Upper lobe of left lung (tissue), 6 donors: ENCODE measurements around the gene FRMPD1. TPM values are rescaled to one million over a fixed set of nuclear protein-coding genes. Genes with fewer than 3 reads are reported as not detected.
"Not testable (repeated sequence)": the region's sequence is repeated elsewhere in the genome, so short reads cannot be mapped to it uniquely, and the experiment has no call there.

Source experiments
- ATAC-seq, 2 donors: fragments of 200-7000 bp; cut with Tn5 transposase; one replicate each; pipeline ENCODE4 v1.9.1; 2022; ENCODE audit warnings: mild to moderate bottlenecking in 2 of 2, moderate library complexity in 2 of 2; ENCODE audit not compliant: low FRiP score in 2 of 2
- DNase-seq, 2 donors: peaks; one replicate each; pipeline ENCODE4 v3.0.0-alpha.2; 2019 to 2020
- H3K27ac ChIP-seq, 4 donors: fragments of 200-600 bp; sonication (generic); one replicate each; pipeline ENCODE4 v1.5.1; 2016 to 2019
- H3K27me3 ChIP-seq, 4 donors: fragments of 200-600 bp; sonication (generic); one replicate each; pipeline ENCODE4 v1.5.1; 2017 to 2019
- H3K36me3 ChIP-seq, 4 donors: fragments of 200-600 bp; sonication (generic); one replicate each; pipeline ENCODE4 v1.5.1; 2016 to 2019
- H3K4me1 ChIP-seq, 4 donors: fragments of 200-600 bp; sonication (generic); one replicate each; pipeline ENCODE4 v1.5.1; 2018 to 2019
- H3K4me3 ChIP-seq, 4 donors: fragments of 200-600 bp; sonication (generic); one replicate each; pipeline ENCODE4 v1.5.1; 2017 to 2019; ENCODE audit warnings: mild to moderate bottlenecking in 2 of 4, moderate library complexity in 1 of 4
- H3K9me3 ChIP-seq, 4 donors: fragments of 200-600 bp; sonication (generic); one replicate each; pipeline ENCODE4 v1.5.1; 2018 to 2019
- CTCF ChIP-seq, 6 experiments: fragments of 450-650 bp in 4 of 6; fragments of 200-600 bp in 2 of 6; sonication (generic) in 2 of 6; IDR thresholded peaks; one replicate each; pipeline ENCODE4 v1.5.1; 2016 to 2019; ENCODE audit warnings: antibody characterized with exemption in 6 of 6
- EP300 ChIP-seq, 4 donors: sonication (generic); formaldehyde crosslinking; IDR thresholded peaks; one replicate each; pipeline ENCODE4 v1.5.1; 2017; ENCODE audit warnings: antibody characterized with exemption in 4 of 4, control low read depth in 2 of 4
- POLR2A ChIP-seq, 4 donors: fragments of 450-650 bp; IDR thresholded peaks; one replicate each; pipeline ENCODE4 v1.5.1; 2016 to 2017; ENCODE audit warnings: antibody characterized with exemption in 4 of 4, mild to moderate bottlenecking in 2 of 4
- POLR2AphosphoS5 ChIP-seq, 2 donors: sonication (generic); formaldehyde crosslinking; IDR thresholded peaks; one replicate each; pipeline ENCODE4 v1.5.1; 2017; ENCODE audit warnings: antibody characterized with exemption in 2 of 2
- WGBS, 2 donors: methylation state at CpG; one replicate each; pipeline ENCODE4 v1.1.5; 2017 to 2018; 5-methylcytosine and 5-hydroxymethylcytosine counted together
- total RNA-seq, 6 donors: library from RNA; depleted of rRNA in 4 of 6; stranded (reverse); fragments of >200 nt in 4 of 6; gene quantifications; one replicate each; pipeline versions ENCODE4 v1.1.0 to v1.2.1, GENCODE V29; 2016 to 2021
- donor health status: DM: no; HTN: no; CAD: no; lungs with moderate emphysema.
- donor health status: DM: no; HTN: yes; CAD: no; lungs with severe emphysema.

The FRMPD1 gene
- total RNA-seq, 6 donors from 2014 or later: under 0.01 to 0.39 (median 0.17) TPM; not detected in 1

- Histone ChIP-seq H3K9me3 (no peaks in the 10 kb centered on the region), H3K36me3 (peaks cover 0 to 12% (median 4%) of the 10 kb centered on the region in 4 donors), H3K4me3 (no peak overlapping the region), H3K4me1 (peaks cover 0 to 8% (median 0%) of the 10 kb centered on the region in 4 donors), H3K27me3 (no peaks in the 10 kb centered on the region), H3K27ac (no peak overlapping the region)
- DNase-seq (no peak), ATAC-seq (no peak)
- no peak for TF ChIP-seq EP300 (IDR thresholded peaks at IDR 0.05)
- TF ChIP-seq POLR2A (IDR thresholded peaks at IDR 0.05): no peak
- TF ChIP-seq CTCF (IDR thresholded peaks at IDR 0.05): no peak
- no peak for TF ChIP-seq POLR2AphosphoS5 (IDR thresholded peaks at IDR 0.05)
- 40 to 77% methylated on average over 3 of the region's 3 CpGs for WGBS, 2 donors
These were observed 110.8 kb downstream of the FRMPD1 start for GRCh38 chr9:37761511-37761910.

DNA sequence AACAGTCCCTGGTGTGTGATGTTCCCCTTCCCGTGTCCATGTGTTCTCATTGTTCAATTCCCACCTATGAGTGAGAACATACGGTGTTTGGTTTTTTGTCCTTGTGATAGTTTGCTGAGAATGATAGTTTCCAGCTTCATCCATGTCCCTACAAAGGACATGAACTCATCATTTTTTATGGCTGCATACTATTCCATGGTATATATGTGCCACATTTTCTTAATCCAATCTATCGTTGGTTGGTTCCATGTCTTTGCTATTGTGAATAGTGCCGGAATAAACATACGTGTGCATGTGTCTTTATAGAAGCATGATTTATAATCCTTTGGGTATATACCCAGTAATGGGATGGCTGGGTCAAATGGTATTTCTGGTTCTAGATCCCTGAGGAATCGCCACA is 114.5 kb downstream of the FRMPD1 start:
- ATAC-seq, DNase-seq, H3K4me3 ChIP-seq, H3K9me3 ChIP-seq, H3K4me1 ChIP-seq, H3K27me3 ChIP-seq, H3K27ac ChIP-seq: not testable (repeated sequence)
- peaks cover 0 to 30% (median 4%) of the 10 kb centered on the region in 4 donors for H3K36me3 ChIP-seq
- 82 to 99% methylated on average over 6 of the region's 6 CpGs for WGBS, 2 donors

- Histone ChIP-seq H3K4me3 (no peak overlapping the region), H3K27me3 (no peaks in the 10 kb centered on the region), H3K4me1 (no peaks in the 10 kb centered on the region), H3K36me3 (peaks cover 4 to 60% (median 11%) of the 10 kb centered on the region in 4 donors), H3K9me3 (no peaks in the 10 kb centered on the region), H3K27ac (no peak overlapping the region)
- TF ChIP-seq CTCF (IDR thresholded peaks at IDR 0.05): no peak
- no peak for TF ChIP-seq POLR2A (IDR thresholded peaks at IDR 0.05)
- no peak for TF ChIP-seq POLR2AphosphoS5 (IDR thresholded peaks at IDR 0.05)
- TF ChIP-seq EP300 (IDR thresholded peaks at IDR 0.05): no peak
- ATAC-seq (no peak), DNase-seq (no peak)
- 67 to 84% methylated on average over 5 of the region's 5 CpGs for WGBS, 2 donors
These were observed 118.6 kb downstream of the FRMPD1 start for GRCh38 chr9:37769306-37769705.

GRCh38 chr9:37769995-37770394 is 119.2 kb downstream of the FRMPD1 start:
- Histone ChIP-seq H3K4me3 (no peak overlapping the region), H3K4me1 (no peaks in the 10 kb centered on the region), H3K27me3 (no peaks in the 10 kb centered on the region), H3K9me3 (no peaks in the 10 kb centered on the region), H3K36me3 (peaks cover 0 to 59% (median 11%) of the 10 kb centered on the region in 4 donors), H3K27ac (no peak overlapping the region)
- DNase-seq: no peak
- WGBS, 2 donors: 92 to 97% methylated on average over 3 of the region's 3 CpGs
- TF ChIP-seq EP300 (IDR thresholded peaks at IDR 0.05) (no peak), CTCF (IDR thresholded peaks at IDR 0.05) (no peak), POLR2A (IDR thresholded peaks at IDR 0.05) (no peak), POLR2AphosphoS5 (IDR thresholded peaks at IDR 0.05) (no peak)
- no peak for ATAC-seq

DNA sequence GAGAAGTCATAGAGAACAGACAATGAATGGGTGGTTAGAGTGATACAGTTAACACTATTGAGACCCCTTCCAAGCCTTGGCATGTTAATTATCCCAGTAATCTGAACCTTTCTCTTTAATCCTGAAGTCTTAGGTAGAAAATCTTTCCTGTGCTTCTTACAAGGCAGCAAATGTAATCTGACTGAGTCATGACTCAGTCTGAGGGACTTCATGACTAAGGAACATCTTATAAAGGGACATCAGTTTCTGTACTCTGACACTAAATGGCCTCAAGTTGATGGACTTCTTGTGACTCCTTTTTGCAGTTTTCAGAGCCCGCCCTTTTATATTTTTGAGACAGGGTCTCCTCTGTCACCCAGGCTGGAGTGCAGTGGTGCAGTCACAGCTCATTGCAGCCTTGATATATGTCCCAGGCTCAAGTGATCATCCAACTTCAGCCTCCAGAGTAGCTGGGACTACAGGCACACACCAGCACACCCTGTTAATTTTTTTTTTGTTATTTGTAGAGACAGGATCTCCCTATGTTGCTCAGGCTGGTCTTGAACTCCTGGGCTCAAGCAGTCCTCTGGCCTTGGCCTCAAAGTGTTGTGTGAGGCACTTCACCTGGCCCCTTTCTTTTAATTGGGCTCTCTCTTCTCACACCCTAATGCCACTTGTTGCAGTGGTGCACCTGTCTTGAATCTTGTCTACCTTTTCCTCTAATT is 124.6 kb downstream of the FRMPD1 start:
- Histone ChIP-seq H3K36me3 (peaks cover 14 to 95% (median 45%) of the 10 kb centered on the region in 4 donors), H3K4me3 (no peak overlapping the region), H3K27me3 (no peaks in the 10 kb centered on the region), H3K9me3 (no peaks in the 10 kb centered on the region), H3K27ac (no peak overlapping the region), H3K4me1 (no peaks in the 10 kb centered on the region)
- DNase-seq (no peak), ATAC-seq (no peak)
- TF ChIP-seq CTCF (IDR thresholded peaks at IDR 0.05) (no peak), EP300 (IDR thresholded peaks at IDR 0.05) (no peak), POLR2AphosphoS5 (IDR thresholded peaks at IDR 0.05) (no peak), POLR2A (IDR thresholded peaks at IDR 0.05) (no peak)
- WGBS, 2 donors: 91 to 100% methylated on average over 1 of the region's 1 CpG
